Measurements from ENCODE around the gene ASB18. TPM values are rescaled to one million over a fixed set of nuclear protein-coding genes. Genes with fewer than 3 reads are reported as not detected.

Gene ASB18
- polyA plus RNA-seq, 3 donors from 2014 or later, result not detected

DNA sequence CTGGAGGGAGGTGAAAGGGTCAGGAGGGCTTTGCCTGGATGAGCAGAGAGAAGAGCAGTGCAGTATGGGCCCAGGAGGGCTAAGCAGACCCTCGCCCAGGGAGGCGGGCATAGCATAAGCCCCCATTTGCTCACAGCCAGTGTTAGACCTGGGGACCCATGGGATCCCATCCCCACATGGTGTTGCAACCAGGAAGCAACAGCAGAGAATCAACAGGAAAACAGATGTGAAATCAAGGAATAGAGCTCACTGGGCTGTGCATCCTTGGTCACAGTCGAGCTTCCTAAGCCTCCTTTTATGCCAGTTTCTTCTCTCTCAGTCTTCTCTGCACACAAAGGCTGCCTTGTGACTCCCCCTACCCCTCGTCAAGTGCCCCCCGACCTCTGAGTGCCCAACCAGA lies 19.9 kb downstream of the ASB18 start:
- Mint-ChIP-seq H3K4me1 (no peaks in the 10 kb centered on the region), H3K4me3 (no peak overlapping the region), H3K36me3 (no peaks in the 10 kb centered on the region), H3K27me3 (ENCODE audit: low read depth in 3 of 3) (peaks cover 3 to 15% (median 9%) of the 10 kb centered on the region in 3 donors), H3K27ac (no peak overlapping the region), H3K9me3 (no peaks in the 10 kb centered on the region)
- no peak for DNase-seq

DNA sequence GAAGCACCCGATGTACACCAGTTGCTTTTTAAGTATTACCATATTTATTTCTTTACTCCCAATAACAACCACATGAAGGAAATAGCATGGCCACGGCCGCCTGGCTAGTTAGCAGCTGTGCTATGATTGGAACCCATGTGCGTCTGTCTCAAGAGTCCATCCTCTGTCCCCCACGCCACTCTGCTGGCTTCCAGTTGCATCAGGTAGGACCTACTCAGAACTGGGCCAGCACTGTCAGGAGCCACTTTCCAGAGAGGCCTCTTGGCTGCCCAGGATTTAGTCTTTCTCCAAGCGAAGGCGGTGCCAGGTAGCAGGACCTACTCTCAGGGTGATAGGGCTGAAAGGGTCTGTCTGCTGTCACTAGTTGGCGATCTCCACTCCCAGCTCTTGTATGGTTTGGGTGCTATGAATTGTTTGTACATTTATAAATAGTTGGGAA lies 22.1 kb downstream of the ASB18 start:
- Mint-ChIP-seq H3K27ac (no peak overlapping the region), H3K36me3 (peaks cover 0 to 3% (median 0%) of the 10 kb centered on the region in 3 donors), H3K9me3 (peaks cover 0 to 1% (median 0%) of the 10 kb centered on the region in 6 donors), H3K4me3 (no peak overlapping the region), H3K27me3 (ENCODE audit: low read depth in 3 of 3) (peaks cover 7 to 19% (median 8%) of the 10 kb centered on the region in 3 donors), H3K4me1 (no peaks in the 10 kb centered on the region)
- DNase-seq, result no peak

DNA sequence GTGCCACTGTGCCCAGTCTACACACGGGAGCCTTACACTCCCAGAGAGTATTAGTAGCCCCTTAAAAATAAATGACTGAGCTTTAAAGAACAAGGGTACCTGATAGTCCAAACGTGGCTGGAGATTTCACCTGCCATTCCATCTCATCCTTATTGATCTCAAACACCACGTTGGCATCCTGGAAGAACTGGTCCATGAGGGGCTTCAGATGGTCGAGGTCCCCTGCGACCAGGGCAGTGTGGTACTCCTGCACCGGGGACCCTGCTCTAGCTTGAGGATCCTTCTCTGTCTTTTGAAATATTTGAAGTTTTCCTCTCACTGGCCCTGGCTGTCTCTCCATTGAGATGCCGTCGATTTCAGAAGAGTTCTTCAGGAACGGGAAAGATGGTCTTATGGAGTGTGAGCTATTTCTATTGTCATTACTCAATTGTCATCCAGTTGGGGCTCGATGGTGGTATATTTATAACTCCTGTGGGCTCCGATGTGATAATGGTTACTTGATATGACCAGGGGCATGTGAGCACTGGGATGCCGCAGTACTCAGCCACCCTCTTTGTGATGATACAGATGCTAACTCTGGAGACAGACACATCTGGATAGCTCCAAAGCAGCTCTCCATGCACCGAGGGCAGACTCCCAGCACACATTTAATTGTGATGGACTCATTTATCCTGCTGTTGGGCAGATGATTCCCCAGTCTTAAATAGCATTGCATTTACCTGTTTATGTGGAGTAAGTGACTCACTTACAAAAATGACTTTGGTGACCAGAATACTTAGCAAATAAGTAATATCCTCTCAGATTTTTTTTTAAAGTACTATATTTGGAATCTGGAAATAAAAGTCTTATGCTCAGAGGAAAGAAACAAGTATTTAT lies 22.8 kb downstream of the ASB18 start:
- Mint-ChIP-seq H3K27ac (no peak overlapping the region), H3K9me3 (peaks cover 0 to 1% (median 0%) of the 10 kb centered on the region in 6 donors), H3K27me3 (ENCODE audit: low read depth in 3 of 3) (peaks cover 8 to 22% (median 11%) of the 10 kb centered on the region in 3 donors)

DNA sequence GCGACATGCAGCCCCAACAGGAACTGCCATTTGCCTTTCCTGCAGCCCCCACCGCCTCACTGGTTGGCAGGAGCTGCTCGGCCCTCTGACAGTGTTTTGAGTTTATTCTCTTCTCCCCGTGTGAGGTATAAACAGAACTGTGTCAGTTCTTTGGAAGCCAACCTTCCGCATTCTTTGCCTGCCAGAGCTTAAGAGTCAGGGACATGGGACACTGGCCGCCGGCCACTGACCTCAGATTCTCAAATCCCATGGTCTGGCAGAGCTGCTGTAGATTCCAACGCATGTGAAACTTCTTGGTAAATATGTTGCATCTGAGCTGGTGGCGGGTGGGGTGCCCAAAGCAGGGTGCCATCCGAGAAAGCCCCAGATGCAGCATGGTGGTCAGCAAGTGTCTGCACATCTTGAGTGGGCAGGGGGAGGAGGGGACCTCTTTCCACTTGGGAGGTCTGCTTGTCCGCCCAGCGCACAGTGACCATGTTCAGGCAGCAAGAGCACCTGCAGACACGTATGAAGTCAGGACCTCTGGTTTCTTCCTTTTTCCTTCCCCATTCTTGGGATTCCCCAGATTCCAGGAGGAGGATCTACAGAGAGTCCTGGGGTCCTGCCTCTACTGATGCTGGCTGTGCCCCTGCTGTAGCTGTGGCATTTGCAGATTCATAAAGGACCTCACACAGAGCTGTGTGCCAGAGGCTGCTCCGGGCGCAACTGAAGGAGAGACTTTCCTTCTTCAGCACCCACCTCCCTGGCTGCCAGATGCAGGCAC lies 23.8 kb downstream of the ASB18 start:
- Mint-ChIP-seq H3K36me3 (peaks cover 0 to 4% (median 3%) of the 10 kb centered on the region in 3 donors), H3K27me3 (ENCODE audit: low read depth in 3 of 3) (peaks cover 8 to 23% (median 16%) of the 10 kb centered on the region in 3 donors), H3K4me1 (no peaks in the 10 kb centered on the region), H3K9me3 (peaks cover 0 to 4% (median 0%) of the 10 kb centered on the region in 6 donors), H3K4me3 (no peak overlapping the region), H3K27ac (no peak overlapping the region)
- DNase-seq, result no peak

More for the DNA sequence above, 22.8 kb downstream of the ASB18 start:
- Mint-ChIP-seq H3K36me3 (peaks cover 0 to 3% (median 0%) of the 10 kb centered on the region in 3 donors), H3K4me3 (no peak overlapping the region), H3K4me1 (no peaks in the 10 kb centered on the region)
- no peak for DNase-seq

DNA sequence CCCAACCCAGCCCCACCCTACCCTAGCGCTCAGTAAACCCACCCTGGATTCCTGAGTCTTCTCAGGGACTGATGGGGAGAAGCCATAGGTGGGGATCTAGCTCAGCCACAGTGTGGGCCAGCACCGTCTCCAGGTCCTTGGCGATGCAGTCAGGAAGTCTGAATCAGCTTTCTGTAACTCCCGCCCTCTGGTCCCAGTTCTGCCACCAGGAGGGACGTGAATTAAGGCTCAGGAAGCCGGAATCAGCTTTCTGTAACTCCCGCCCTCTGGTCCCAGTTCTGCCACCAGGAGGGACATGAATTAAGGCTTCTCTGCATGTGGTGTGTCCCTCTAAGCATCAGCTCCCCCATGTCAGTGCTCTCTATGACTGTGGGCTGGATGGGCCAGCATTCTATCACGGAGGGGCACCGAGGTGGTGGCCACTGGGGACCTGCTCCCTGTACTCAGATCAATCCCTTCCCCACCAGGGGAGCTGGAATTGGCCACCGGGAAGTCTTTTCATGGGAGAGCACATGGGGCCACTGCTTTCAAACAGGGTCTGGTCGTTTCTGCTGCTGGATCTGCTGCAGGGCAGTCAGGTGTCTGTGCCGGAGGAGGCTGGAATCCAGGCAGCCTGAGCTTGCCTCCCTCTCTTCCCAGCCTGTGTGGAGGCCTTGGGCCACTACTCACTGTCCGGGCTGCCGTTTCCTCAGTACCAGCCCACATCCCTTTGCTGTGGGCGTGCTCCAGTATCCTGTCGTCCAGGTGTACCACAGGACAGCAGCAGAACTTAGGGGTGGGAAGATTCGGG lies 24.7 kb downstream of the ASB18 start:
- peaks cover 0 to 4% (median 3%) of the 10 kb centered on the region in 3 donors for H3K36me3 Mint-ChIP-seq
- peaks cover 0 to 4% (median 0%) of the 10 kb centered on the region in 6 donors for H3K9me3 Mint-ChIP-seq
- H3K4me3 Mint-ChIP-seq, result no peak overlapping the region
- no peak overlapping the region for H3K27ac Mint-ChIP-seq
- peaks cover 13 to 26% (median 16%) of the 10 kb centered on the region in 3 donors for H3K27me3 Mint-ChIP-seq (ENCODE audit: low read depth in 3 of 3)
- no peak for DNase-seq
- no peaks in the 10 kb centered on the region for H3K4me1 Mint-ChIP-seq

DNA sequence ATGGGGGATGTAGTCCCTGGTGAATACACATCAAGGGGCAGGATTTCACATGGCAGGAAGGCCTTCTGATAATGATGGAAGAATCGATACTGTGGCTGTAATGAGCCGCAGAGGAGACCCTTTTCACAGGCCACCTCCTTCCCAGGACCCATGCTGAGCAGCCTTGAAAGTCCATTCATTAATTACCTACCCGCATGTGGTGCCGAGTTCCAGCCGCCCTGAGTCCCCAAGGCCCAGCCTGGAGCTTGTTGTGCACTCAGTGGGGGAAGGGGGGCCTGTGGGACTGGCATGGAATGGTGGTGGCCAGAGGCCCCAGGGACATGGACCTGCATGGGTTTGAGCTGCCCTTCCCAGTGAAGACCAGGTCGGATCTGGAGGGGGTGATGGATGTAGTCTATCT lies 25.5 kb downstream of the ASB18 start:
- no peaks in the 10 kb centered on the region for H3K4me1 Mint-ChIP-seq
- H3K27ac Mint-ChIP-seq, result no peak overlapping the region
- H3K9me3 Mint-ChIP-seq, result peaks cover 0 to 4% (median 0%) of the 10 kb centered on the region in 6 donors
- DNase-seq, result no peak
- no peak overlapping the region for H3K4me3 Mint-ChIP-seq
- H3K36me3 Mint-ChIP-seq, result peaks cover 0 to 4% (median 3%) of the 10 kb centered on the region in 3 donors
- H3K27me3 Mint-ChIP-seq (ENCODE audit: low read depth in 3 of 3), result peaks cover 16 to 23% (median 20%) of the 10 kb centered on the region in 3 donors

DNA sequence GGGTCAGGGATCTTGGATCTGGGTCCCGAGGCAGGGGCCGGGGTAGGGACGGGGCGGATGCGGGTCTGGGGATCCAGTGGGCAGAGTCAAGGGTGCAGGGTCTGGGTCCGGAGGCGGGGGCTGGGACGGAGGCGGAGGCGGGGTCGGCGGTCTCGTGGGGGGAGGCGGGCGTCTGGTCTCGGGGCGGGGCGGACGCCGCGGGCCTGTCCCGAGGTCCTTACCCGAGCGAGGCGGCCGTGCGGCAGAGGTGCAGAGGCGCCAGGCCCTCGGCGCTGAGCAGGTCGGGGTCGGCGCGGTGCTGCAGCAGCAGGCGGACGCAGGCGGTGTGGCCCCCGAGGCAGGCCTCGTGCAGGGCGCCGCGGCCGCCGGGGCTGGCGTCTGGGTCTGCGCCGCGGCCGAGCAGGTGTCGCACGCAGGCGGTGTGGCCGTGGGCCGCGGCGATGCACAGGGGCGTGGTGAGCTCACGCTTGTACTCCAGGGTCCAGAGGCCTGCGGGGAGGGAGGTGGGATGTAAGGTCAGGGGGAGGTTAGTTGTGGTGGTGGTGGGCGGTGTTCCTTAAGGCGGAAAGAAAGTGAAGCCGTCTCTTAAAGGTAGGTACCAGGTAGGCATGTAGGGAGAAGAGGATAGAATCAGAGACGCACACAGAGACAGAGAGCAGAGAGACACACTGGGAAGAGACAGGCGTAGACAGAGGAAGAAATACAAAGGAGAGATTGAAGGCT lies 26.6 kb downstream of the ASB18 start:
- no peak for DNase-seq
- Mint-ChIP-seq H3K4me3 (no peak overlapping the region), H3K27ac (no peak overlapping the region), H3K4me1 (no peaks in the 10 kb centered on the region), H3K27me3 (ENCODE audit: low read depth in 3 of 3) (peaks cover 16 to 23% (median 22%) of the 10 kb centered on the region in 3 donors), H3K36me3 (peaks cover 0 to 6% (median 3%) of the 10 kb centered on the region in 3 donors), H3K9me3 (peaks cover 0 to 9% (median 2%) of the 10 kb centered on the region in 6 donors)

DNA sequence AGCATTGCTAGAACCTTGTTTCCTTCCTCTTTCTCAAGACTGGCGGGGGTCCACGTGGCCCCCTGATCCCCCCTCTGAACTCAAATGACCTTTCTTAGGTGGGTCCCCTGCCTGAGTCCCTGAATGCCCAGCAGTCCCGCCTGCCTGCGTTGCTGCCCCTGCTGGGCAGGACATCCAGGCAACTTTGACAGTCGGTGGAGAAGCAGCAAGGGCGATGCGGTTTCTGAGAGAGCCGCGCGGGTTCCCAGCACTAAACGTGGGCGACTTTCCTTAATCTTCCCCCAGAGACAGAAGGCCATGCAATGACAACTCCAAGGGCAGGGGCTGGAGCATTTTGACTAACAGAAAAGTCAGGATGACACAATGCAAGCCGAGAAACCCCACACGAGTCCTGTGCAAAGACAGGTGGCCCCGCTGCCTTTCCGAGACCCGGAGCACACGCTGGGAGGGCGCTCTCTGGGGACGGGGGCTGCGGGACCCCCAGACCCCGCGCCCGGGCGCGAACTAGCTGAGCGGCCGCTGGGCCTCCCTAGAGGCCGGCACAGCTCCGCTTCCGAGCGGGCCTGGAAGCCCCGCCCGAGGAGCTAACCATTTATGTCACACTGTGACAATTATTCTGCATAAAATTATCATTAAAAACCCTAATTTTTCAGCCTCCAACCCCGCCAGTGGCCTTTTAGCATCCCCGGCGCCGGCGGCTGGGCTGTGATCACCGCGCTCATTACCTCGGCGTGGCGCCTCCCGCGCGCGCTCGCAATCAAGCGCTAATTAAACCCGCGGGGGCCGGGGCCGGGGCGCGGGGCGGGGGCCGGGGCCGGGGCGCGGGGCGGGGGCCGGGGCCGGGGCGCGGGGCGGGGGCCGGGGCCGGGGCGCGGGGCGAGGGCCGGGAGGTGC lies 27.4 kb downstream of the ASB18 start:
- Mint-ChIP-seq H3K4me1 (no peaks in the 10 kb centered on the region), H3K27ac (no peak overlapping the region), H3K4me3 (no peak overlapping the region), H3K27me3 (ENCODE audit: low read depth in 3 of 3) (peaks cover 16 to 23% (median 22%) of the 10 kb centered on the region in 3 donors), H3K36me3 (peaks cover 0 to 11% (median 3%) of the 10 kb centered on the region in 3 donors), H3K9me3 (peaks cover 0 to 14% (median 7%) of the 10 kb centered on the region in 6 donors)
- DNase-seq, result no peak

DNA sequence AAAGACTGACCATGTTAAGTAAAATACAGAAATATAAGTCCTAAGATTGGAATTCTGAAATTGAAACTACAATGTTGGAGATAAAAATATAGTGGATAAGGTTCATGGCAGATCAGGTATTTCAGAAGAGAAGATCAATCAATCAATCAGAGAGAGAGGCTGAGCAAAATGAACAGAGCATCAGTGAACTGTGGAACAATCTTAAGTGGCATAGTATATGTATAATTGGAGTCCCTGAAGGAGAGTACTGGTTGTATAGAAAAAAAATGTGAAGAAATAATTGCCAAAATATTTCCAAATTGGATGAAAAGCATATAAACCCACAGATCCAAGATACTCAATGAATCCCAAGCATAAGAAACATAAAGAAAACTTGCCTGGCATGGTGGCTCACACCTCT lies 35.0 kb downstream of the ASB18 start:
- Mint-ChIP-seq H3K4me3 (no peak overlapping the region), H3K27ac (no peak overlapping the region), H3K36me3 (peaks cover 0 to 7% (median 0%) of the 10 kb centered on the region in 3 donors), H3K4me1 (no peaks in the 10 kb centered on the region), H3K9me3 (peaks cover 5 to 43% (median 34%) of the 10 kb centered on the region in 6 donors), H3K27me3 (ENCODE audit: low read depth in 3 of 3) (peaks cover 3 to 13% (median 11%) of the 10 kb centered on the region in 3 donors)
- DNase-seq, result no peak

DNA sequence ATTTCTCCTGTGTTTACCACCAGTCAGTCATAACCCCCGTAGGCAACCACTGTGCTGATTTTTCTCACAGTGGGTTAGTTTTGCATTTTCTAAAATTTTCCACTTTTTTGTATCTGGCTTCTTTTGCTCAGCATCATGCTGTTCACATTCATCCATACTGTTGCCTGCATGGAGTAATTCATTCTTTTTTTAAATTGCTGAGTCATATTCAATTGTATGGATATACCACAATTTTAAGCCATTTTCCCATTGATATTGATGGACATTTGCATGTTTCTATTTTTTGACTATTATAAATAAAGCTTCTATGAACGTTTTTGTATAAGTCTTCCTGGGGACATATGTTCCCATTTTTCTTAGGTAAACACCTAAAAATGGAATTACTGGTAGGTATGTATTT lies 40.5 kb downstream of the ASB18 start:
- peaks cover 9 to 12% (median 11%) of the 10 kb centered on the region in 3 donors for H3K27me3 Mint-ChIP-seq (ENCODE audit: low read depth in 3 of 3)
- DNase-seq, result no peak
- no peaks in the 10 kb centered on the region for H3K36me3 Mint-ChIP-seq
- no peaks in the 10 kb centered on the region for H3K4me1 Mint-ChIP-seq
- no peak overlapping the region for H3K4me3 Mint-ChIP-seq
- peaks cover 0 to 14% (median 7%) of the 10 kb centered on the region in 6 donors for H3K9me3 Mint-ChIP-seq
- H3K27ac Mint-ChIP-seq, result no peak overlapping the region

DNA sequence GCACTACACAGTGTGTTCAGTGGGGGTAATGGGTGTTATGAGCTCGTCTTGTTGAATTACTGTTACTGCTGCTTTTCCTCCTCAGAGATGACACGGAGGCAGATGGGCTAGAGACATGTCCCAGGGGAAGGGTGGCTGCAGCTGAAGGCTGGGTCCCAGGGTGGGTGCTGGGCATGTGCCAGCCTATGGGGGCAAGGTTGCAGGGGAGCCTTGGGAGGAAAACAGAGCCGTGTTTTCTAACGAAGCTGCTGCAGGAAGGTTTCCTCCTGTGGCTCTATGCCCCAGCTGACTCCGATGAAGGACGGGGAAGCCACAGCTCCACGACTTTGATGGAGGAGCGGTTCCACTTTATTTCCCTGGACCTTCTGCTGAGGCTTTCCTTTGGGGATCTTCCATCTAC lies 42.4 kb downstream of the ASB18 start:
- DNase-seq, result no peak
- Mint-ChIP-seq H3K4me3 (no peak overlapping the region), H3K27ac (no peak overlapping the region), H3K4me1 (no peaks in the 10 kb centered on the region), H3K9me3 (peaks cover 0 to 6% (median 3%) of the 10 kb centered on the region in 6 donors), H3K27me3 (ENCODE audit: low read depth in 3 of 3) (peaks cover 5 to 14% (median 13%) of the 10 kb centered on the region in 3 donors), H3K36me3 (no peaks in the 10 kb centered on the region)

DNA sequence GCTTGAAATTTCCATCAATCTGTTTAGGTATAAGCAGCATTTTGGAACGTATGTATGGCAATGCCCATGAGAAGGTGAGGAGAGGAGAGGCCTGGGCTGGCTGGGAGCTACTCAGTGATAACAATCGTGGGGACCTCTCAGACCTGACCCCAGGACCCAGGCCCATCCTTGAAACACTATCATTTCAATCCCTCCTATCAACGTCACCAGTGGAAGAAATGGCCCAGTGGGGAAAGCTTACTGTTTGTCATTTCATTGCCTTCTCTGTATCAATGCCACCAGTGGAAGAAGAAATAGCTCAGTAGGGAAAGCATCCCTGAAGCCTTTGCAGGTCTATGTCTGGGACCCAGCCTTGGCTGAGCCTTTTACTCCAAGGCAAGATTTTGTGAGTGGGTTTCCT lies 44.8 kb downstream of the ASB18 start:
- no peak overlapping the region for H3K27ac Mint-ChIP-seq
- no peaks in the 10 kb centered on the region for H3K4me1 Mint-ChIP-seq
- no peaks in the 10 kb centered on the region for H3K36me3 Mint-ChIP-seq
- peaks cover 0 to 3% (median 2%) of the 10 kb centered on the region in 6 donors for H3K9me3 Mint-ChIP-seq
- DNase-seq, result no peak
- no peak overlapping the region for H3K4me3 Mint-ChIP-seq
- peaks cover 6 to 21% (median 9%) of the 10 kb centered on the region in 3 donors for H3K27me3 Mint-ChIP-seq (ENCODE audit: low read depth in 3 of 3)

All from immature natural killer cell (primary cell).